ENCODE data around the gene DDOST. TPM values are rescaled to one million over a fixed set of nuclear protein-coding genes. Genes with fewer than 3 reads are reported as not detected.
A peak's percentile ranks its signal among the peaks of the same experiment; 100 is the strongest.
"Not testable (repeated sequence)": the region's sequence is repeated elsewhere in the genome, so short reads cannot be mapped to it uniquely, and the experiment has no call there.

The DDOST gene
- total RNA-seq, 1 donor = 183 TPM

DNA sequence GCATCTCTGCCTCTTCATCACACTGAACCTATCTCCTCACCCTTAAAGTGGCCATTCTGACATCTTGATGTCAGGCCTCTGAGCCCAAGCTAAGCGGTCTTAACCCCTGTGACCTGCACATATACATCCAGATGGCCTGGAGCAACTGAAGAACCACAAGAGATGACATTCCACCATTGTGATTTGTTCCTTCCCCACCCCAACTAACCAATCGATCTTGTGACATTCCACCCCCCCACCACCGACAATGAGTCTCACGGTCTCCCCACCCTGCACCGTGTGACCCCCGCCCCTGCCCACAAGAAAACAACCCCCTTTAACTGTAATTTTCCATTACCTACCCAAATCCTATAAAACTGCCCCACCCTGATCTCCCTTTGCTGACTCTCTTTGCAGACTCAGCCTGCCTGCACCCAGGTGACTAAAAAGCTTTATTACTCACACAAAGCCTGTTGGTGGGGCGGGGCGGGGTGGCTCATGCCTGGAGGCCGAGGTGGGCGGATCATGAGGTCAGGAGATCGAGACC lies 48.9 kb downstream of the DDOST start:
- DNase-seq (ENCODE audit: low read depth) = no peak
- TF ChIP-seq CTCF (IDR thresholded peaks at IDR 0.05; ENCODE audit: insufficient read depth, low read length) = no peak

DNA sequence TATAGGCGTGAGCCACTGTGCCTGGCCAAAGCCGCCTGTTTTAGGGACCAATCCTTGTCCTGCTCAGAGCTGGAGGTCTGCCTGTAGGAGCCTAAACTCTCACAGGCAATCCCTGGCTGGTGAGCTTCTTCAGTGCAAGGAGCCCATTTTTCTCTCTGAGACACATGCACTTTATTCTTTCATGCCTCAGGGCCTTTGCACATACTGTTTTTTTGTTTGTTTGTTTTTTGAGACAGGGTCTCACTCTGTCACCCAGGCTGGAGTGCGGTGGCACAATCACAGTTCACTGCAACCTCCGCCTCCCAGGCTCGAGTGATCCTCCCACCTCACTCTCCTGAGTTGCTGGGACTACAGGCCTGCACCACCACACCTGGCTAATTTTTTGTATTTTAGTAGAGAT lies 49.5 kb downstream of the DDOST start:
- no peak overlapping the region for H3K4me3 ChIP-seq (ENCODE audit: low read depth, low read length)
- no peak for TF ChIP-seq CTCF (IDR thresholded peaks at IDR 0.05; ENCODE audit: insufficient read depth, low read length)
- DNase-seq (ENCODE audit: low read depth) = no peak

More for the DNA sequence above, 48.9 kb downstream of the DDOST start:
- H3K4me3 ChIP-seq (ENCODE audit: low read depth, low read length) = no peak overlapping the region

- H3K4me3 ChIP-seq (ENCODE audit: low read depth, low read length) = no peak overlapping the region
- no peak for DNase-seq (ENCODE audit: low read depth)
- no peak for TF ChIP-seq CTCF (IDR thresholded peaks at IDR 0.05; ENCODE audit: insufficient read depth, low read length)
These were observed 50.2 kb downstream of the DDOST start for GRCh38 chr1:20610970-20611369.

- H3K4me3 ChIP-seq (ENCODE audit: low read depth, low read length) = no peak overlapping the region
- no peak for TF ChIP-seq CTCF (IDR thresholded peaks at IDR 0.05; ENCODE audit: insufficient read depth, low read length)
- no peak for DNase-seq (ENCODE audit: low read depth)
These were observed 51.6 kb downstream of the DDOST start for GRCh38 chr1:20609541-20609940.

DNA sequence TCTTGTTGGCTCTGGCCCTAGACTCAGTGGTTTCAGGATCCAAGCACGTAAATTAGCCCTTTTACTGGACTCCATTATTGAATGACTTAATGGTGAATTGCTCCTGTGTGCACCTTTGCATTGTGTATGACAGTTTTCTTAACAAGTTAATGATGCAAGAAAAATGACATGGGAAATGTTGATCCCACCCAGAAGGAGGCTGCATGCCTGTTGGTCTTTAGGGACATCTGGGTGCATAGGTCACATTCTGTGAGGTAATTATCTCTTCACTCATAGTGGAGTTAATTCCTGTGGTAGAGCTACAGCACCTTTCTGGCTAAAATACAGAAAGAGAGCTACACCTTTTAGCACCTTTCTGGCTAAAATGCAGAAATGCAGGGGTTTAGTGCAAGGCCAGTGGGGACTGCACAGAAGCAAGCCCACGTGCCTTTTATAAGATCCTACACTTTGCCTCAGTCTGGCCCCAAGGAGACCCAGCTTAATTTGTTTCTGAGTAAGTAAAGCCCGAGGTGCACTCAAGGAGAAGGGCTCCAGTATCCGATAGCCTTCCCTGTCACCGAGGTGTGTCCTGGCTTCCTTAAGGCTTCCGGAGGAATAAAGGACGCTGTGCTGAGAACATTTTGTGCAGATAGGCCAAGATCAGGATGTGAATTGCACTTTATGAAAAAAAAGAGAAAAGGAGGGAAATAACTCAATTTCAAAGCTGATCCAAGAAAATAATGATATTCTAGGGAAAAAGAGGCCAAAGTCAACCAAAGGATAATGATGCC lies 54.2 kb downstream of the DDOST start:
- not testable (repeated sequence) for DNase-seq (ENCODE audit: low read depth); H3K4me3 ChIP-seq (ENCODE audit: low read depth, low read length)

- no peak overlapping the region for H3K4me3 ChIP-seq (ENCODE audit: low read depth, low read length)
- no peak for DNase-seq (ENCODE audit: low read depth)
- no peak for TF ChIP-seq CTCF (IDR thresholded peaks at IDR 0.05; ENCODE audit: insufficient read depth, low read length)
These were observed 56.5 kb downstream of the DDOST start for GRCh38 chr1:20604678-20605077.

GRCh38 chr1:20603504-20604464 lies 57.4 kb downstream of the DDOST start:
- H3K4me3 ChIP-seq (ENCODE audit: low read depth, low read length) = no peak overlapping the region
- no peak for TF ChIP-seq CTCF (IDR thresholded peaks at IDR 0.05; ENCODE audit: insufficient read depth, low read length)
- DNase-seq (ENCODE audit: low read depth) = peak; percentile 73
